Natural killer cell treated with Interleukin-12 subunit alpha and Interleukin-12 subunit beta and Interleukin-15 and Interleukin-18, amount 100 ng/mL, for 72 hours (primary cell): Measurements from ENCODE around the gene SPTBN5. TPM values are rescaled to one million over a fixed set of nuclear protein-coding genes. Genes with fewer than 3 reads are reported as not detected.

Source experiments
- ATAC-seq, 2 donors: fragments of 150-1000 bp; cut with Tn5 transposase in 1 of 2; sonication (Bioruptor Pico), chemical (Tn5 transposase) in 1 of 2; 2 replicates each; pipeline ENCODE4 v1.10.0; 2021
- DNase-seq: peaks from one replicate; pipeline ENCODE4 v3.0.0; 2022; ENCODE audit warnings: low spot score
- H3K27ac Mint-ChIP-seq, 2 donors: 1 replicate in 1 of 2; 2 replicates in 1 of 2; pipeline ENCODE4 v1.8.0; 2022; ENCODE audit warnings: mixed read lengths in 2 of 2, mild to moderate bottlenecking in 1 of 2, moderate library complexity in 1 of 2
- H3K27me3 Mint-ChIP-seq, 2 donors: 1 replicate in 1 of 2; 2 replicates in 1 of 2; pipeline ENCODE4 v1.8.0; 2022; ENCODE audit warnings: mixed read lengths in 2 of 2
- H3K36me3 Mint-ChIP-seq: one replicate; pipeline ENCODE4 v1.8.0; 2022; ENCODE audit warnings: mixed read lengths
- H3K4me1 Mint-ChIP-seq, 2 donors: 1 replicate in 1 of 2; 2 replicates in 1 of 2; pipeline ENCODE4 v1.8.0; 2022; ENCODE audit warnings: low read depth in 2 of 2, mixed read lengths in 2 of 2, mild to moderate bottlenecking in 1 of 2
- H3K4me3 Mint-ChIP-seq: one replicate; pipeline ENCODE4 v1.8.0; 2022; ENCODE audit warnings: mixed read lengths
- H3K9me3 Mint-ChIP-seq: 2 replicates; pipeline ENCODE4 v1.8.0; 2022; ENCODE audit warnings: mixed read lengths
- total RNA-seq, 2 donors: library from RNA; stranded (reverse); gene quantifications; one replicate each; pipeline ENCODE4 v1.2.3, GENCODE V29; 2022

The SPTBN5 gene
- total RNA-seq, 2 donors from 2014 or later = 1.1 to 2.4 TPM

- no peak overlapping the region for H3K27ac Mint-ChIP-seq
- ATAC-seq (no peak), DNase-seq (no peak)
- no peaks in the 10 kb centered on the region for H3K27me3 Mint-ChIP-seq
- H3K9me3 Mint-ChIP-seq = no peaks in the 10 kb centered on the region
- H3K36me3 Mint-ChIP-seq = no peaks in the 10 kb centered on the region
- peaks cover 7 to 12% of the 10 kb centered on the region in 2 donors for H3K4me1 Mint-ChIP-seq
- no peak overlapping the region for H3K4me3 Mint-ChIP-seq
These were observed 27.3 kb upstream of the SPTBN5 start for GRCh38 chr15:41921167-41921566.

GRCh38 chr15:41919954-41920538 is 26.2 kb upstream of the SPTBN5 start:
- Mint-ChIP-seq H3K27me3 (no peaks in the 10 kb centered on the region), H3K27ac (no peak overlapping the region)

GRCh38 chr15:41919201-41919820 is 25.5 kb upstream of the SPTBN5 start:
- Mint-ChIP-seq H3K36me3 (peaks cover 6% of the 10 kb centered on the region), H3K9me3 (no peaks in the 10 kb centered on the region), H3K27me3 (no peaks in the 10 kb centered on the region), H3K4me3 (no peak overlapping the region), H3K27ac (no peak overlapping the region), H3K4me1 (peaks cover 16 to 19% of the 10 kb centered on the region in 2 donors)
- ATAC-seq (no peak), DNase-seq (no peak)

More at GRCh38 chr15:41919954-41920538, 26.2 kb upstream of the SPTBN5 start:
- peaks cover 16 to 19% of the 10 kb centered on the region in 2 donors for H3K4me1 Mint-ChIP-seq
- H3K4me3 Mint-ChIP-seq = no peak overlapping the region
- ATAC-seq = no peak
- no peaks in the 10 kb centered on the region for H3K9me3 Mint-ChIP-seq
- peaks cover 6% of the 10 kb centered on the region for H3K36me3 Mint-ChIP-seq
- DNase-seq = no peak

GRCh38 chr15:41918506-41919126 is 24.8 kb upstream of the SPTBN5 start:
- H3K36me3 Mint-ChIP-seq = peaks cover 6% of the 10 kb centered on the region
- H3K4me3 Mint-ChIP-seq = no peak overlapping the region
- ATAC-seq (no peak), DNase-seq (no peak)
- H3K4me1 Mint-ChIP-seq = peaks cover 16 to 19% of the 10 kb centered on the region in 2 donors
- H3K9me3 Mint-ChIP-seq = no peaks in the 10 kb centered on the region
- H3K27ac Mint-ChIP-seq = no peak overlapping the region
- no peaks in the 10 kb centered on the region for H3K27me3 Mint-ChIP-seq

- Mint-ChIP-seq H3K4me1 (peaks cover 16 to 19% of the 10 kb centered on the region in 2 donors), H3K27me3 (no peaks in the 10 kb centered on the region), H3K36me3 (peaks cover 6% of the 10 kb centered on the region), H3K4me3 (no peak overlapping the region), H3K27ac (no peak overlapping the region), H3K9me3 (no peaks in the 10 kb centered on the region)
- ATAC-seq (no peak), DNase-seq (no peak)
These were observed 24.0 kb upstream of the SPTBN5 start for GRCh38 chr15:41917767-41918430.

GRCh38 chr15:41915255-41915994 is 21.6 kb upstream of the SPTBN5 start:
- H3K27ac Mint-ChIP-seq = no peak overlapping the region
- ATAC-seq = no peak
- H3K4me3 Mint-ChIP-seq = no peak overlapping the region
- H3K27me3 Mint-ChIP-seq = no peaks in the 10 kb centered on the region
- H3K4me1 Mint-ChIP-seq = peaks cover 16 to 19% of the 10 kb centered on the region in 2 donors
- no peaks in the 10 kb centered on the region for H3K9me3 Mint-ChIP-seq
- peaks cover 6% of the 10 kb centered on the region for H3K36me3 Mint-ChIP-seq
- no peak for DNase-seq

GRCh38 chr15:41914411-41914810 is 20.6 kb upstream of the SPTBN5 start:
- peaks cover 16 to 19% of the 10 kb centered on the region in 2 donors for H3K4me1 Mint-ChIP-seq
- ATAC-seq (no peak), DNase-seq (peak; percentile 15)
- no peaks in the 10 kb centered on the region for H3K9me3 Mint-ChIP-seq
- no peak overlapping the region for H3K4me3 Mint-ChIP-seq
- no peak overlapping the region for H3K27ac Mint-ChIP-seq
- peaks cover 6% of the 10 kb centered on the region for H3K36me3 Mint-ChIP-seq
- H3K27me3 Mint-ChIP-seq = no peaks in the 10 kb centered on the region

GRCh38 chr15:41913256-41913655 is 19.4 kb upstream of the SPTBN5 start:
- H3K9me3 Mint-ChIP-seq = no peaks in the 10 kb centered on the region
- no peak overlapping the region for H3K27ac Mint-ChIP-seq
- ATAC-seq (no peak), DNase-seq (no peak)
- peaks cover 16 to 19% of the 10 kb centered on the region in 2 donors for H3K4me1 Mint-ChIP-seq
- H3K36me3 Mint-ChIP-seq = peaks cover 9% of the 10 kb centered on the region
- H3K27me3 Mint-ChIP-seq = no peaks in the 10 kb centered on the region
- H3K4me3 Mint-ChIP-seq = no peak overlapping the region

- Mint-ChIP-seq H3K4me3 (no peak overlapping the region), H3K27ac (no peak overlapping the region), H3K36me3 (peaks cover 10% of the 10 kb centered on the region), H3K27me3 (no peaks in the 10 kb centered on the region), H3K9me3 (no peaks in the 10 kb centered on the region), H3K4me1 (peaks cover 13 to 16% of the 10 kb centered on the region in 2 donors)
- no peak for ATAC-seq
- peak; percentile 53 for DNase-seq
These were observed 18.0 kb upstream of the SPTBN5 start for GRCh38 chr15:41911691-41912345.

GRCh38 chr15:41908736-41909461 is 15.0 kb upstream of the SPTBN5 start:
- Mint-ChIP-seq H3K4me3 (no peak overlapping the region), H3K9me3 (no peaks in the 10 kb centered on the region), H3K27ac (no peak overlapping the region), H3K36me3 (peaks cover 5% of the 10 kb centered on the region), H3K4me1 (peaks cover 7 to 8% of the 10 kb centered on the region in 2 donors), H3K27me3 (no peaks in the 10 kb centered on the region)
- DNase-seq (peak; percentile 28), ATAC-seq (no peak)

- ATAC-seq (no peak), DNase-seq (no peak)
- H3K27ac Mint-ChIP-seq = no peak overlapping the region
- no peak overlapping the region for H3K4me3 Mint-ChIP-seq
- H3K27me3 Mint-ChIP-seq = no peaks in the 10 kb centered on the region
- peaks cover 7 to 8% of the 10 kb centered on the region in 2 donors for H3K4me1 Mint-ChIP-seq
- no peaks in the 10 kb centered on the region for H3K9me3 Mint-ChIP-seq
- peaks cover 5% of the 10 kb centered on the region for H3K36me3 Mint-ChIP-seq
These were observed 13.3 kb upstream of the SPTBN5 start for GRCh38 chr15:41907141-41907540.

GRCh38 chr15:41906608-41907007 is 12.8 kb upstream of the SPTBN5 start:
- peak; percentile 29 for DNase-seq
- peaks cover 7 to 8% of the 10 kb centered on the region in 2 donors for H3K4me1 Mint-ChIP-seq
- no peaks in the 10 kb centered on the region for H3K9me3 Mint-ChIP-seq
- no peak overlapping the region for H3K27ac Mint-ChIP-seq
- H3K36me3 Mint-ChIP-seq = peaks cover 5% of the 10 kb centered on the region
- H3K27me3 Mint-ChIP-seq = no peaks in the 10 kb centered on the region
- no peak overlapping the region for H3K4me3 Mint-ChIP-seq
- peak; percentile 17 to 27 for ATAC-seq
